D721Med (cell line): Measurements from ENCODE around the gene SDCCAG8.

Experiments
- DNase-seq: peaks from one replicate; pipeline ENCODE4 v3.0.0; 2011; ENCODE audit warnings: low spot score; ENCODE audit not compliant: insufficient read length
- FAIRE-seq: peaks from 2 replicates; lab custom pipeline; 2011; peaks lifted over from hg19 to GRCh38; lab: Jason Lieb, UNC
- CTCF ChIP-seq: IDR thresholded peaks from 2 replicates; pipeline ENCODE4 v1.5.1; 2012; ENCODE audit warnings: mild to moderate bottlenecking, control low read depth; ENCODE audit not compliant: insufficient read depth; ENCODE audit errors: missing control alignments

SDCCAG8 gene

GRCh38 chr1:243471754-243472745 lies 216.2 kb downstream of the SDCCAG8 start:
- TF ChIP-seq CTCF = no peak
- FAIRE-seq = peak; percentile 84
- DNase-seq = no peak

DNA sequence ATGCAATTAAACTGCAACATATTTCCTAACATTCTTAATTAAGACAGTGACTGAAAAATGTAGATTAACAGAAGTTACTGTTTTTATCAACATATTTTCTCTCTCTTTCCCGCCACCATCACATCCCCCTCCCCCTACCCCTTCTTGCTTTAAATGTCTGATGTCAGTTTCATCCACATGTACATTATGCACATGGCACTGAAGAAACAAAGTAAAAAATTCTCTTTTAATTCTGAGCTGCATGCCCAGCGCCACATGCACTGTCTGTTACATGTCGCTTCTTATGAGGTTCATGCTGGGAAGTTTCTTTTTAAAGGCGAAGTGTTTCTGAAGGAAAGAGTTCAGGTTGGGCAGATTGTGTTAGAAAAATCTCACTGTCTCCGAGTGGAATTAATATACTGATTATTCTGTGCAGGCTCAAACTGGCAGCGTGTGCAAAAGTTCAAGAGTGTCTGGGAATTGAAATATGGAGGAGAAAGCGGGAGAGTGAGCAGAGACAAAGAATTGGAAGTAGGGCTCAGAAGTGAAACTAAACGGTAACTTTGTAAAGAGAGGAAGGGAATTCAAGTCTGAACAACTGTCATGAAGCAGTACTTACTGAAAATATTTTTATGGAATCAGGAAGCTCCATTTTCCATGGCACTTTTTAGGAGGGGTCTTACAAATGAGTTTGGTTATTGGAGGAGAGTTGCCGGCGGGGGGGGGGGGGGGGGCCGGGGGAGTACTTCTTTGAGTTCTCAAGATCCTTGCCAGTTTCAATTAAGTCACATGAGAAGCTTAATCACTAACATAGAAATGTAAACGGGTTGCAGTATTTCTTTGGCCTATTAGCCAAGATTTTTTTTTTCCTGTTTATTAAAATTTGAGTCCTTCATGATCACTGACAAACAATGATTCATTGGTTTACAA lies 217.6 kb downstream of the SDCCAG8 start:
- DNase-seq (no peak), FAIRE-seq (peak; percentile 95)
- TF ChIP-seq CTCF = no peak

DNA sequence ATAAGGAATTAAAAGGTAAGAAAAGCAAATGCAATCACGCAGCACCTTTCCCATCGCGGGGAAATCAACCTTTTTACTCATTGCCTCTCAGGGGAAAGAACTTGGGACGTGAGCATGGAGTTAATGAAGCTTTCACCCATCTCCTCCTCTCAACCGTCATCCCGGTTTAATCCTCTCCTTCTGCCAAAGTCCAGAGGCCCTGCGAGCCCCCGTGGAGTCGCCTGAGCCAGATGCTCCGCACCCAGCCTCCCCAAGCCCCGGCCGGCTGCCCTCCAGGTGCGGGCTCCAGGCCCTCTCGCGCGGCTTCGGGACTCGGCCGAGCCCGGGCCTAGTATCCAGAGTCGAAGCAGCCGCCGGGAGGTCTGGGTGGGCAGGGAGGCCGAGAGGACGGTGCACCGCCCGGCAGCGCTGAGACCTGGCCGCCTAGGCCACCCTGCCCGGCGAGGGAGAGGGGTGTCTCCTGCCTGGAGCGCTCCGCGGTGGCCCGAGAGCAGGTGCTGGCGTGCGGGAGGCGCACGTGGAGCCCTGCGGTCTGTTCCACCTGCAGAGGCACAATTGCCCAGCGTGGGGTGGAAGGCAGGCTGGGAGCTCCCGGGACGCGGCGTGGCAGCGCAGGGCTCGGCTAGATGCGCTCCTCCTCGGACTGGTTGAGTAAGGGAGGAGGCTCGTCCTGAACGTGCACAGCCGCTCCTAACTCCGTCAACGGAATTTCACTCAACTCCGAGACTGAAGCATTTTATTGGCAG lies 218.5 kb downstream of the SDCCAG8 start:
- FAIRE-seq (no peak), DNase-seq (no peak)
- TF ChIP-seq CTCF = no peak

- no peak for DNase-seq
- FAIRE-seq = no peak
Measured at GRCh38 chr1:243474906-243475305, 219.1 kb downstream of the SDCCAG8 start.

GRCh38 chr1:243475966-243476365 lies 220.1 kb downstream of the SDCCAG8 start:
- FAIRE-seq (no peak), DNase-seq (no peak)
- TF ChIP-seq CTCF = peak; percentile 7

More at GRCh38 chr1:243474906-243475305, 219.1 kb downstream of the SDCCAG8 start:
- no peak for TF ChIP-seq CTCF

DNA sequence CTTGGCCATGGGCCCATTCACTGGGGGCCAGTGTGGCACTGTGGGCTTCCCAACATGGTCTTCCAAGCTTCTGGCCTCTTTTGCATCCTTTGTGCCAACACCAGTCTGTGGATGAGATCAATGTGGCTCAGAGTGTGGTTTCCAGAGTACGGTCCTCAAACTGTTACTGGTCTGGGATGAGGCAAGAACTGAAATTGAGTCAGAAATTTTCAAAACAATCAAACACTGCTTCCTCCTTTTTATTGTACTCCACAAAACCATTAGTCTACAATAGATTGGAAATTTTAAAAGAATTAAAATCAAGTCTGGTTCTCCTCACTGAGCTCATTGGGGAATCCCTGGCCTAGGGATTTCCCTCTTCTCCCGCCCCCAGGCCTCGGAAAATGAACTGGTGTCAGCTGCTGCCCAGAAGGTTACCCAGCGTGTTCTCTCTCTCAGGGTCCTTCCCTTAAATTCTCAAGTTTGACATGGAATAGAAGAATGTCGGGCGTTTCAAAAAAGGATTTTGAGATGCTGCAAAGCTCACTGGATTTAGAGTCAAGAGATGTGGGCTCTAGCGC lies 222.0 kb downstream of the SDCCAG8 start:
- FAIRE-seq = no peak
- TF ChIP-seq CTCF = no peak
- DNase-seq = no peak
